ENCODE data around the gene C10orf71.

Gene C10orf71

GRCh38 chr10:49310460-49310859, 11.5 kb downstream of the C10orf71 start:
- TF ChIP-seq ISL1 (CRISPR knock-in tag; IDR thresholded peaks at IDR 0.05) (no peak), TCF4 (CRISPR knock-in tag; IDR thresholded peaks at IDR 0.05; ENCODE audit: borderline replicate concordance) (no peak), PPARA (CRISPR knock-in tag; IDR thresholded peaks at IDR 0.05; ENCODE audit: borderline replicate concordance) (no peak), CREB5 (CRISPR knock-in tag; IDR thresholded peaks at IDR 0.05; ENCODE audit: low read depth) (no peak), ZNF70 (CRISPR knock-in tag; IDR thresholded peaks at IDR 0.05) (no peak), GLIS3 (CRISPR knock-in tag; IDR thresholded peaks at IDR 0.05) (no peak)
- ATAC-seq, result no peak

- TF ChIP-seq ARNTL (CRISPR knock-in tag; IDR thresholded peaks at IDR 0.05; ENCODE audit: borderline replicate concordance, low read depth) (no peak), PPARA (CRISPR knock-in tag; IDR thresholded peaks at IDR 0.05; ENCODE audit: borderline replicate concordance) (no peak), RARB (CRISPR knock-in tag; IDR thresholded peaks at IDR 0.05) (no peak), ZC3H10 (CRISPR knock-in tag; IDR thresholded peaks at IDR 0.05) (no peak), CREB5 (CRISPR knock-in tag; IDR thresholded peaks at IDR 0.05; ENCODE audit: low read depth) (no peak), TOX (CRISPR knock-in tag; IDR thresholded peaks at IDR 0.05; ENCODE audit: borderline replicate concordance) (no peak), SNAI2 (CRISPR knock-in tag; IDR thresholded peaks at IDR 0.05) (no peak), TSHZ2 (CRISPR knock-in tag; IDR thresholded peaks at IDR 0.05) (no peak), ZFP30 (CRISPR knock-in tag; IDR thresholded peaks at IDR 0.05) (no peak), CSDC2 (CRISPR knock-in tag; IDR thresholded peaks at IDR 0.05) (no peak), ESRRG (CRISPR knock-in tag; IDR thresholded peaks at IDR 0.05) (no peak), ISL1 (CRISPR knock-in tag; IDR thresholded peaks at IDR 0.05) (no peak), ZNF565 (CRISPR knock-in tag; conservative IDR thresholded peaks at IDR 0.05; ENCODE audit: low read depth) (no peak), TCF4 (CRISPR knock-in tag; IDR thresholded peaks at IDR 0.05; ENCODE audit: borderline replicate concordance) (no peak)
- ATAC-seq, result no peak
Measured at GRCh38 chr10:49310901-49311554, 12.1 kb downstream of the C10orf71 start.

- no peak for TF ChIP-seq BACH2 (CRISPR knock-in tag; IDR thresholded peaks at IDR 0.05; ENCODE audit: borderline replicate concordance)
- no peak for TF ChIP-seq CREB5 (CRISPR knock-in tag; IDR thresholded peaks at IDR 0.05; ENCODE audit: low read depth)
- no peak for TF ChIP-seq TCF4 (CRISPR knock-in tag; IDR thresholded peaks at IDR 0.05; ENCODE audit: borderline replicate concordance)
- no peak for TF ChIP-seq ZFP30 (CRISPR knock-in tag; IDR thresholded peaks at IDR 0.05)
- ATAC-seq, result no peak
Measured at GRCh38 chr10:49311555-49312236, 12.7 kb downstream of the C10orf71 start.

- TF ChIP-seq TCF4 (CRISPR knock-in tag; IDR thresholded peaks at IDR 0.05; ENCODE audit: borderline replicate concordance) (no peak), CSRNP3 (CRISPR knock-in tag; IDR thresholded peaks at IDR 0.05) (no peak), PPARA (CRISPR knock-in tag; IDR thresholded peaks at IDR 0.05; ENCODE audit: borderline replicate concordance) (no peak), ZC3H10 (CRISPR knock-in tag; IDR thresholded peaks at IDR 0.05) (no peak), TSHZ2 (CRISPR knock-in tag; IDR thresholded peaks at IDR 0.05) (no peak), ISL1 (CRISPR knock-in tag; IDR thresholded peaks at IDR 0.05) (no peak)
- no peak for ATAC-seq
Measured at GRCh38 chr10:49312246-49312869, 13.4 kb downstream of the C10orf71 start.

All from SK-N-SH treated with all-trans-retinoic acid at 6 μM for 48 hours (cell line).